Adrenal gland (tissue), 5 donors: ENCODE measurements around the gene PACRG.

Source experiments
- POLR2A ChIP-seq, 2 donors: fragments of 450-650 bp; IDR thresholded peaks; one replicate each; pipeline ENCODE4 v1.6.1; 2017; ENCODE audit warnings: antibody characterized with exemption in 2 of 2, mild to moderate bottlenecking in 2 of 2, moderate library complexity in 1 of 2
- TF ChIP-seq, protein P1 (sequence below), 6 experiments: fragments of 450-650 bp in 4 of 6; fragments of 200-600 bp in 2 of 6; sonication (generic) in 1 of 6; IDR thresholded peaks; 1 replicate in 5 of 6; 2 replicates in 1 of 6; pipeline versions ENCODE4 v1.5.1 to v1.8.0; 2016 to 2021; ENCODE audit warnings: antibody characterized with exemption in 6 of 6, mild to moderate bottlenecking in 2 of 6, moderate library complexity in 1 of 6
- donor health status: DM: no; HTN: no; CAD: no.

DNA sequence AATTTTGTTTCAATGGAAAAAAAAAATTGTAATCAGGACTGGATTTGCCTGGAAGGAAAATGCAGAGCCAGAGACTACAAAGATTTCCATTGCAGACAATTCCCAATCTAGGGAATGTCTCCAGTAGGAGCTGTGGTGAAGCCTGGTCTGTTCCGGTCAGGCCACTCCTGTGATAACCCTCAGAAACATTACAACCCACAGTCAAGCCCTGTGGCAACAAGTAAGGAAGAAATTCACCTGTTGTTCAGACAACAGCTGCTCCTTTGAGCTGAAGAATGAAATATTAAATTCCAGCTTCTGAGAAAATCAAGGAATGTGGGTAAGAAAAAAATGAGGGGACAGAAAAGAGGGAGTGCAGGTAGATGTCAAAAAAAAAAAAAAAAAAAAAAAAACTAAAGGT, 8.2 kb upstream of the PACRG start:
- TF ChIP-seq, protein P1, sequence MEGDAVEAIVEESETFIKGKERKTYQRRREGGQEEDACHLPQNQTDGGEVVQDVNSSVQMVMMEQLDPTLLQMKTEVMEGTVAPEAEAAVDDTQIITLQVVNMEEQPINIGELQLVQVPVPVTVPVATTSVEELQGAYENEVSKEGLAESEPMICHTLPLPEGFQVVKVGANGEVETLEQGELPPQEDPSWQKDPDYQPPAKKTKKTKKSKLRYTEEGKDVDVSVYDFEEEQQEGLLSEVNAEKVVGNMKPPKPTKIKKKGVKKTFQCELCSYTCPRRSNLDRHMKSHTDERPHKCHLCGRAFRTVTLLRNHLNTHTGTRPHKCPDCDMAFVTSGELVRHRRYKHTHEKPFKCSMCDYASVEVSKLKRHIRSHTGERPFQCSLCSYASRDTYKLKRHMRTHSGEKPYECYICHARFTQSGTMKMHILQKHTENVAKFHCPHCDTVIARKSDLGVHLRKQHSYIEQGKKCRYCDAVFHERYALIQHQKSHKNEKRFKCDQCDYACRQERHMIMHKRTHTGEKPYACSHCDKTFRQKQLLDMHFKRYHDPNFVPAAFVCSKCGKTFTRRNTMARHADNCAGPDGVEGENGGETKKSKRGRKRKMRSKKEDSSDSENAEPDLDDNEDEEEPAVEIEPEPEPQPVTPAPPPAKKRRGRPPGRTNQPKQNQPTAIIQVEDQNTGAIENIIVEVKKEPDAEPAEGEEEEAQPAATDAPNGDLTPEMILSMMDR (IDR thresholded peaks at IDR 0.05): no peak
- TF ChIP-seq POLR2A (IDR thresholded peaks at IDR 0.05): no peak
